HCT116 (cell line): ENCODE measurements around the gene TEX47. TPM values are rescaled to one million over a fixed set of nuclear protein-coding genes. Genes with fewer than 3 reads are reported as not detected.

Experiments
- ATAC-seq: fragments of 200-7000 bp; cut with Tn5 transposase; 2 replicates; pipeline ENCODE4 v1.9.1; 2020; ENCODE audit warnings: mild to moderate bottlenecking, moderate library complexity
- BruUV-seq: library from RNA; stranded (reverse); fragments of 400-500 nt; replicated peaks from 2 replicates; lab custom pipeline; 2021; lab: Mats Ljungman, UMichigan
- CTCF ChIA-PET: fragments of 300-600 bp; sonication (Branson Sonifier 250); formaldehyde crosslinking; loops from one replicate; lab custom pipeline; 2021; ENCODE audit warnings: antibody characterized with exemption; lab: Charles Lee
- POLR2A ChIA-PET: fragments of 300-600, 350-600 bp; sonication (Branson Sonifier 250); formaldehyde crosslinking; loops from one replicate; lab custom pipeline; 2021; ENCODE audit warnings: antibody characterized with exemption; lab: Charles Lee
- RAD21 ChIA-PET, 2 experiments: fragments of 300-600 bp; sonication (Branson Sonifier 250); formaldehyde crosslinking; loops; one replicate each; lab custom pipeline; 2023; ENCODE audit warnings: low total read pairs in 2 of 2; ENCODE audit not compliant: uncharacterized antibody in 2 of 2, unreplicated experiment in 2 of 2, low non-redundant PET in 1 of 2; lab: Charles Lee
- DNase-seq: peaks from one replicate; pipeline ENCODE4 v3.0.0-alpha.2; 2010; ENCODE audit warnings: low read depth, low spot score
- H2AFZ ChIP-seq: fragments of 200-600 bp; shearing (Covaris generic), sonication (generic); 2 replicates; pipeline ENCODE4 v1.6.1; 2017; ENCODE audit warnings: low read depth, mixed run types, mixed read lengths, antibody characterized with exemption, low read length; ENCODE audit not compliant: poor library complexity, severe bottlenecking
- H3K27ac ChIP-seq: 2 replicates; pipeline ENCODE4 v1.5.1; 2012; ENCODE audit warnings: low read depth, low read length
- H3K27me3 ChIP-seq: fragments of 200-600 bp; sonication (generic); 2 replicates; pipeline ENCODE4 v1.6.1; 2016; ENCODE audit warnings: mixed run types, low read length, mixed read lengths; ENCODE audit not compliant: insufficient read depth
- H3K36me3 ChIP-seq, 2 experiments: fragments of 200-500 bp in 1 of 2; fragments of 200-600 bp in 1 of 2; sonication (Bioruptor generic) in 1 of 2; sonication (generic) in 1 of 2; 2 replicates each; pipeline versions ENCODE4 v1.5.1 to v1.6.1; 2014 to 2016; ENCODE audit warnings: low read length in 2 of 2, inconsistent platforms in 1 of 2, mixed read lengths in 1 of 2, mixed run types in 1 of 2; ENCODE audit not compliant: insufficient read depth in 2 of 2, control insufficient read depth in 1 of 2
- H3K4me1 ChIP-seq, 2 experiments: fragments of 200-600 bp in 1 of 2; sonication (generic) in 1 of 2; 2 replicates each; pipeline versions ENCODE4 v1.5.1 to v1.6.1; 2012 to 2017; ENCODE audit warnings: low read length in 2 of 2, inconsistent platforms in 1 of 2, mild to moderate bottlenecking in 1 of 2, mixed read lengths in 1 of 2, mixed run types in 1 of 2, moderate library complexity in 1 of 2; ENCODE audit not compliant: insufficient read depth in 2 of 2, control insufficient read depth in 1 of 2
- H3K4me2 ChIP-seq: fragments of 200-600 bp; sonication (generic); 2 replicates; pipeline ENCODE4 v1.6.1; 2017; ENCODE audit warnings: mixed run types, low read length, mixed read lengths
- H3K4me3 ChIP-seq, 2 experiments: fragments of 200-600 bp in 1 of 2; sonication (generic) in 1 of 2; replicated peaks in 1 of 2; 2 replicates each; pipeline ENCODE4 v1.5.1; 2011 to 2016; ENCODE audit warnings: low read length in 2 of 2, control low read depth in 1 of 2, low read depth in 1 of 2, mild to moderate bottlenecking in 1 of 2, mixed read lengths in 1 of 2, mixed run types in 1 of 2
- H3K79me2 ChIP-seq: fragments of 200-600 bp; sonication (generic); 2 replicates; pipeline ENCODE4 v1.6.1; 2017; ENCODE audit warnings: mild to moderate bottlenecking, mixed run types, low read length, moderate library complexity, mixed read lengths; ENCODE audit not compliant: insufficient read depth
- H3K9ac ChIP-seq: fragments of 200-600 bp; sonication (generic); 2 replicates; pipeline ENCODE4 v1.6.1; 2016; ENCODE audit warnings: low read length, mixed read lengths
- H3K9me2 ChIP-seq: fragments of 200-600 bp; sonication (generic), shearing (Covaris generic); 2 replicates; pipeline ENCODE4 v1.6.1; 2017; ENCODE audit warnings: mixed run types, mild to moderate bottlenecking, moderate library complexity; ENCODE audit not compliant: insufficient read depth
- H3K9me3 ChIP-seq, 2 experiments: fragments of 200-500 bp in 1 of 2; fragments of 200-600 bp in 1 of 2; sonication (Bioruptor generic) in 1 of 2; sonication (generic) in 1 of 2; 2 replicates each; pipeline ENCODE4 v1.6.1; 2014 to 2017; ENCODE audit warnings: low read length in 2 of 2, mixed read lengths in 2 of 2, inconsistent platforms in 1 of 2, low read depth in 1 of 2, mild to moderate bottlenecking in 1 of 2, mixed run types in 1 of 2, moderate library complexity in 1 of 2; ENCODE audit not compliant: control insufficient read depth in 1 of 2, insufficient read depth in 1 of 2
- H4K20me1 ChIP-seq: fragments of 200-600 bp; sonication (generic), shearing (Covaris generic); 2 replicates; pipeline ENCODE4 v1.6.1; 2017; ENCODE audit warnings: mixed run types, mild to moderate bottlenecking, moderate library complexity; ENCODE audit not compliant: insufficient read depth
- CBX3 ChIP-seq: IDR thresholded peaks from 2 replicates; pipeline ENCODE4 v1.6.1; 2012; ENCODE audit warnings: low read depth
- CEBPB ChIP-seq: IDR thresholded peaks from 2 replicates; pipeline ENCODE4 v1.6.1; 2012; ENCODE audit warnings: low read depth
- EZH2 ChIP-seq: fragments of 200-600 bp; sonication (generic); IDR thresholded peaks from 2 replicates; pipeline ENCODE4 v1.6.1; 2017; ENCODE audit warnings: antibody characterized with exemption, mixed run types
- FOSL1 ChIP-seq: IDR thresholded peaks from 2 replicates; pipeline ENCODE4 v1.6.1; 2012; ENCODE audit warnings: low read depth
- JUND ChIP-seq: IDR thresholded peaks from 2 replicates; pipeline ENCODE4 v1.6.1; 2012
- POLR2A ChIP-seq: IDR thresholded peaks from 2 replicates; pipeline ENCODE4 v1.7.0; 2011; ENCODE audit warnings: borderline replicate concordance; ENCODE audit not compliant: insufficient read depth, insufficient read length; ENCODE audit errors: extremely low read depth
- RAD21 ChIP-seq: IDR thresholded peaks from 2 replicates; pipeline ENCODE4 v1.6.1; 2012; ENCODE audit warnings: low read depth, mild to moderate bottlenecking
- REST ChIP-seq: IDR thresholded peaks from 2 replicates; pipeline ENCODE4 v1.6.1; 2012; ENCODE audit warnings: low read depth
- SP1 ChIP-seq: IDR thresholded peaks from 2 replicates; pipeline ENCODE4 v1.6.1; 2012; ENCODE audit warnings: low read depth
- ZBTB33 ChIP-seq: IDR thresholded peaks from 2 replicates; pipeline ENCODE4 v1.6.1; 2011; ENCODE audit warnings: mild to moderate bottlenecking, low read length, moderate library complexity; ENCODE audit not compliant: insufficient replicate concordance; ENCODE audit errors: extremely low read depth
- ZNF274 ChIP-seq: fragments of 200-500 bp; sonication (Bioruptor generic); IDR thresholded peaks from 2 replicates; pipeline ENCODE4 v1.6.1; 2014; ENCODE audit warnings: mild to moderate bottlenecking, low read depth, low read length, inconsistent platforms
- intact Hi-C: fragments of 100-400 bp; cut with micrococcal nuclease; formaldehyde crosslinking; loops from 2 replicates; pipeline ENCODE4 v1.10.0; 2022
- total RNA-seq: library from RNA; stranded (reverse); gene quantifications from one replicate; pipeline ENCODE4 v1.2.1, GENCODE V29; 2021; ENCODE audit not compliant: unreplicated experiment

The TEX47 gene
- total RNA-seq, 1 experiment from 2014 or later = not detected

GRCh38 chr7:88842201-88842600 lies 46.7 kb upstream of the TEX47 start:
- no peaks in the 10 kb centered on the region for H3K79me2 ChIP-seq
- intact Hi-C loops = no loop called here
- no peaks in the 10 kb centered on the region for H3K9me3 ChIP-seq
- no peak overlapping the region for H2AFZ ChIP-seq
- H3K4me1 ChIP-seq = no peaks in the 10 kb centered on the region
- DNase-seq = no peak
- no peak overlapping the region for H3K27ac ChIP-seq
- H3K4me3 ChIP-seq = no peak overlapping the region
- no peak for ATAC-seq
- CTCF ChIA-PET = no interaction called here
- no peak overlapping the region for H3K9ac ChIP-seq
- no peaks in the 10 kb centered on the region for H4K20me1 ChIP-seq
- TF ChIP-seq ZBTB33 (no peak), ZNF274 (no peak), REST (no peak), SP1 (no peak), JUND (no peak), CEBPB (no peak), RAD21 (no peak), POLR2A (no peak), EZH2 (no peak), CBX3 (no peak), FOSL1 (no peak)
- RAD21 ChIA-PET = no interaction called here
- H3K27me3 ChIP-seq = no peaks in the 10 kb centered on the region
- POLR2A ChIA-PET = no interaction called here
- no TSS peak for BruUV-seq
- no peaks in the 10 kb centered on the region for H3K36me3 ChIP-seq
- no peaks in the 10 kb centered on the region for H3K9me2 ChIP-seq
- H3K4me2 ChIP-seq = no peak overlapping the region
